SK-N-SH treated with all-trans-retinoic acid at 6 μM for 48 hours (cell line): ENCODE data around the gene CSE1L.

Source experiments
- CREB5 ChIP-seq: fragments of 250-450 bp; sonication (Bioruptor Pico); IDR thresholded peaks from 2 replicates; pipeline ENCODE4 v1.5.1; 2020; ENCODE audit warnings: low read depth, mild to moderate bottlenecking, moderate library complexity
- ESRRG ChIP-seq: fragments of 250-450 bp; sonication (Bioruptor Pico); IDR thresholded peaks from 2 replicates; pipeline ENCODE4 v1.6.1; 2021; ENCODE audit warnings: mild to moderate bottlenecking
- PATZ1 ChIP-seq: fragments of 250-450 bp; sonication (Bioruptor Pico); IDR thresholded peaks from 2 replicates; pipeline ENCODE4 v1.8.0; 2020; ENCODE audit warnings: mild to moderate bottlenecking, moderate library complexity, borderline replicate concordance
- TOX ChIP-seq: fragments of 250-450 bp; sonication (Bioruptor Pico); IDR thresholded peaks from 2 replicates; pipeline ENCODE4 v1.8.0; 2021; ENCODE audit warnings: mild to moderate bottlenecking, moderate library complexity, borderline replicate concordance
- ZNF70 ChIP-seq: fragments of 450-650 bp; formaldehyde crosslinking; IDR thresholded peaks from 2 replicates; pipeline ENCODE4 v1.5.0; 2020; ENCODE audit warnings: mild to moderate bottlenecking, moderate library complexity

GRCh38 chr20:49104365-49104648 is 58.2 kb downstream of the CSE1L start:
- TF ChIP-seq ZNF70 (CRISPR knock-in tag) (no peak), TOX (CRISPR knock-in tag) (no peak), CREB5 (CRISPR knock-in tag) (no peak), PATZ1 (CRISPR knock-in tag) (no peak), ESRRG (no peak)
